SIG-M5 (cell line): ENCODE results near the gene HOXC12.

Experiments used
- DNase-seq: peaks from one replicate; lab custom pipeline; 2025; lab: John Stamatoyannopoulos, UW

Gene HOXC12

DNA sequence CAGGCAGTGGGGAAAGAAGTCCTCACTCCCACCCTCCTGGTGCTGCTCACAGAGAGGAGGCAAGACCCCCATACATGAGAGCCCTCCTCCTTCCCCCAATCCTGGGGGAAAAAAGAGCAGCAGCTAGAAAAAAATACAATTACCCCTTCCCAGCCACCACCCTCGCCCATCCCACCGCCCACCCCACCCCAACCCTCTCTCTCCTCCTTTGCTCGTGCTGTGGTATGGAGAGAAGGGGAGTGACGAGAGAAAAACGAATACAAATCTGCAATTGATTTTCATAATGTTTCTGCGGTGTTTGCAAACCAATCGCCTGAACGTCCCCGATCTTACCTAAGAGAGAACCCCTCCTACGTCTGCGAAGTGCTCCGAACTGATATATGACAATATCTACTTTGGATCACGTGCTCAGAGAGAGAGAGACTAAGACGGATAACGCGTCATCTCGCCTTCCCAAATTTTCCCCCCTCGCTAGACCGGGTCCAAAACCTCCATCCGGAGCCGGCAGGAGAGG, 18.1 kb downstream of the HOXC12 start, which contains the start of gene HOXC11:
Gene HOXC11, plus strand, starts transcription at position 405 of the 514 bp plus-strand sequence. CDS start 116 bp downstream, outside the sequence.
- no peak for DNase-seq

DNA sequence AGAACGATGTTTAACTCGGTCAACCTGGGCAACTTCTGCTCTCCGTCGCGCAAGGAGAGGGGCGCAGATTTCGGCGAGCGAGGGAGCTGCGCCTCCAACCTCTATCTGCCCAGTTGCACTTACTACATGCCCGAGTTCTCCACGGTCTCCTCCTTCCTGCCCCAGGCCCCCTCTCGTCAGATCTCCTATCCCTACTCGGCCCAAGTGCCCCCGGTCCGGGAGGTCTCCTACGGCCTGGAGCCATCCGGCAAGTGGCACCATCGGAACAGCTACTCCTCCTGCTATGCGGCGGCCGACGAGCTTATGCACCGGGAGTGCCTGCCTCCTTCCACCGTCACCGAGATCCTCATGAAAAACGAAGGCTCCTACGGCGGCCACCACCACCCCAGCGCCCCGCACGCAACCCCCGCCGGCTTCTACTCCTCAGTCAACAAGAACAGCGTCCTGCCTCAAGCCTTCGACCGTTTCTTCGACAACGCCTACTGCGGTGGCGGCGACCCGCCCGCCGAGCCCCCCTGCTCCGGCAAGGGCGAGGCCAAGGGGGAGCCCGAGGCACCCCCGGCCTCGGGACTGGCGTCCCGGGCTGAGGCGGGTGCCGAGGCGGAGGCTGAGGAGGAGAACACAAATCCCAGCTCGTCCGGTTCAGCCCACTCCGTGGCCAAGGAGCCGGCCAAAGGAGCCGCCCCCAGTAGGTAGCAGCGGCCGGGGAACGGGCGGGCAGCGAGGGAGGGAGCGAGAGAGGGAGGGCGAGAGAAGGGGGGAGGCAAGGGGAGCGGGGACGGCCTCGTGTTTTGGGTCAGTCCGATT, 18.7 kb downstream of the HOXC12 start:
- DNase-seq, result no peak

DNA sequence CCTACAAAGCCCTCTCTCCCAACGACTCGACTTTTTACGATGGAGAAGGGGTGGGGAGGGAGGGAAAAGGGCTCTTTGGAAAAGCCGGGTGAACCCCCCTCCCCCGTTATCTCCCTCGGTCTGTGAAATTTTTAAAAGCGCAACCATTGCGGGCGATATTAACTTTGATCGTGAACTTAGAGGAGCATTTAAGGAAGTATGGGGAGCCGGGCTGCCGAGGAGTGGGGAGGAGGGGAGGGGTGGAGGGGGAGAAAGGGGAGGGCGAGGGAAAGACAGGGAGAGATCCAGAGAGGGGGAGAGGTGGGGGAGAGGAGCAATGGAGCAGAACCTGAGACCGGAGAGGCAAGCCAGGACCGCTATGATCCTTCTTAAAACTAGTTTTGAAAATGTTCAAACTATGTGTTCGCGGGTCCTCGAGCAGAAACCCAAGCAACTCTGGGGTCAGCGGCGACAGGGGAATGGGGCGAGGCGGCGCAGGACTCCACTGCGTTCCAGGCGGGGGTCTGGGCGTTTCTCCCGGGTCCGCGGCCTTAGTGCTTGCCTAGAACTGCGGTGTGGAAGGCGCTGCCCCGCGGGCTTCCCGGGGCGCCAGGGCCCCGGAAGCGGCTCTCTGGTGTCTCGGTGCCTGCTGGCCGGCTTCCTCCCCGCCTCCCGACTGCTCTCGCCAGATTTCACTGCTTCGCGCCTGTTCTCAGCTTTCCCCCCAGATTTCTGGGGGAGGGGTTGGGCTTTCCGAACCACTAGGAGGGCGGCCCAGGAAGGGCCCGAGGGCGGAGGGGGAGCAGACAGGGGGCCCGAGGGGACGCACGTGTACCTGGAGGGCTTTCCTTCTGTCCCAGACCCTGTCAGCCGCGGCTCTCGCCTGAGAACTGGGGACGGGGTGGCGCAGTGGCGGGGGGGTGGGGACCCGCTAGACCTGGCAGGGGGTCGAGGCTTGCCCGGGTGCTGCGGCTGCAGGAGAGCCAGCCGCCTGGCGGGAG, 19.7 kb downstream of the HOXC12 start, which contains the start of gene HOTAIR:
Gene HOTAIR, minus strand, starts transcription at position 871 of the 980 bp plus-strand sequence.
- no peak for DNase-seq

DNA sequence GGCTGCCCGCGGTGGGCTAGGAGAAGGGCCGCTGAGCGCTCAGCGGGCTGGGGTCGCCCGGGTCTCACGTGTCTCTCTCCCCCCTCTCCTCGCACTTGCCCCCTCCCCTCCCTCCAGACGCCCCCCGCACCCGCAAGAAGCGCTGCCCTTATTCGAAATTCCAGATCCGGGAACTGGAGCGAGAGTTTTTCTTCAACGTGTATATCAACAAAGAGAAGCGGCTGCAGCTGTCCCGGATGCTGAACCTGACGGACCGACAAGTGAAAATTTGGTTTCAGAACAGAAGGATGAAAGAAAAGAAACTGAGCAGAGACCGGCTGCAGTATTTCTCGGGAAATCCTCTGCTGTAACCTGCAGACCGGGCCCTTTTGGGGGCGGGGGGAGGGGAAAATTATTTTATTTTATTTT, 20.4 kb downstream of the HOXC12 start:
- no peak for DNase-seq

DNA sequence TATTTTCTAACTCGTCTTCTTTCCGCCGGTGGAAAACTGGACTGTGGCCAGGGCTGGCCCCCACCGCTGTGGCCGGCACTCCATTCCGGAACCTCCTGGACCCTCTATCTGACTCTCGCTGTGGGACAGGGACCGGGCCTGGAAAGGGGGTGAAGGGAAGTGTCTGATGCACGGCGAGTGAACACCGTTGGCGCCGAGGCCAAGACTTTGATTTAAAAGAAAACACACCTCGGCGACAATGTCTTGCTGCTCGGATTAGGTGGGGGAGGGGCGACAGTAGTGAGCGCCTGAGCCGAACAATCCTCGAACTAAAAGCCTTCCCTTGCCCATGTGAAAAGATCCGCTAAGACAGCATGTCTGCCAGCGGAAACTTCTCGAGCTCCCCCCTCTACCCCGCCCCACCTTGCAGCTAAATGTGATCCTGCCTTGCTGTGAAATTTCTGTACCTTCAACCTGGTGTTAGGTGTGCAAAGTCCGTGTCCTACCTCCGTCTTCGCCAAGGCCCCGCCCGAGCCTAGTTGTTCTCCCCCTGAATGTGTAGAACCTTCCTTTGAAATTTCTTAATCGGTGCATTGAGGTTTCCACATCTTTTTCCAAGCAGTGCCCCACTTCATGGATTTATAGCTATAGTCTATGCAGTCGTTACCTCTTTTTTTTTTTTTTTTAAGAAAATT, 20.9 kb downstream of the HOXC12 start:
- DNase-seq, result no peak

DNA sequence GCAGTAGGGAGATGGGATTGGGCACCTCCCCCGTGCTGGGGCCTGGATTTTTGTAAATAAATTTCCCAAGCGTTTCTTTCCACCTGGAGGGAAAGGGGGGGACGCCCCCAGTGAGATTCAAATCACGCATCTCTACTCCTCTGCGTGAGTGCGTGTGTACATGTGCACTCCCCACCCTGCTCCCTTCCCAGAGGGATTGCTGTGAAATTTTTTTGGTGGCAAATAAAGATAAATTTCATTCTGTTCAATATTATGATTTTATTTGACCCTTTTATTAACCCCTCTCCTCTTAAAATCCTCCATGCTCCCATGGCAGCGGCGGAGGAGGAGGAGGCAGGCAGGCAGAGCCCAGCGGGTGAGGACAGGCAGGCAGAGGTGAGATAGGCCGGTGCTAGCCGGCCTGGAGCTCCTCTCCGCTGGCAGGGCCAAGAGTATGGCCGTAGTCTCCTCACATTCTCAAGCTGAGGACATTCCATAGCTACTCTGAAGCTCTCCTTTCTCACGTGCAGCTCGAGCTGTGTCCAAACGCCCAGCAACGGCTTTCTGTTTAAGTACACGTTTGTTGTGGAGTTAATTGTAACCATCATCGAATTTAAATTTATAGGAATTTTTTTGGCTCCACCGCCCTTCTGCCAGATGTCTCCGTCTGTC, 21.6 kb downstream of the HOXC12 start:
- no peak for DNase-seq

DNA sequence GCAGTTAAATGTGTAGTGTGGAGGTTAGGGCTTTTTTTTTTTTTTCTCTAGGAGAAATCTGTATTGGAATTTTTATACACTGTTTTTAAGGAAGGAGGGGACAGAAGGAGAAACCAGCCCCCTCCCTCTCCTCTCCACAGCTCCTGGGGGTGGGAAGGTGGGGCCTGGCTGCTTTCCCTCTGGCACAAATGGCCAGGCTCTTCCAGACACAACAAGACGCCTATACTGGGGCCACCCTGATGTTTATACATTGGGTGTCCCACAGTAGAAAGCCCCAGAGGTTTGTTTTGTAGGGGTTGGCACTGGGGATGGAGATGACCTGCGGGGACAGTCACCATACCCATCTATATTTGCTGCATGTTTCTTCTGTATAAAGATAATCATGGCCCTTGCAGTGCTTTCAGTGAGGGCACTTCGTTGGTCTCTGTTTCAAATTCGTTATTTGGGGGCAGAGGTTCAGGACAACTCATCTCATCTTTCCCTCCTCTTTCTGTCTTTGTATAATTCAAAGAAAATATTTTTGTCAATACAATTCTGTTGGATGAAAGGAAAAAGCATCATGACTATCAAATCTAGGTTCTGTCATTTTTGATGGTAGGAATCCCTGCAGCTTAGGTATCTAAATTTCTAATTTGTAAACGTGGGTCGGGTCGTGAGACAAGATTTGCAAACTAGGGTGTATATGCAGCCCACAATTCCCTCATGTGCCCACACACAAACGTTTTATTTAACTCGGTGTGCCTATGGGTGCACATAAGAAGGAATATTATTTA, 22.3 kb downstream of the HOXC12 start:
- no peak for DNase-seq

DNA sequence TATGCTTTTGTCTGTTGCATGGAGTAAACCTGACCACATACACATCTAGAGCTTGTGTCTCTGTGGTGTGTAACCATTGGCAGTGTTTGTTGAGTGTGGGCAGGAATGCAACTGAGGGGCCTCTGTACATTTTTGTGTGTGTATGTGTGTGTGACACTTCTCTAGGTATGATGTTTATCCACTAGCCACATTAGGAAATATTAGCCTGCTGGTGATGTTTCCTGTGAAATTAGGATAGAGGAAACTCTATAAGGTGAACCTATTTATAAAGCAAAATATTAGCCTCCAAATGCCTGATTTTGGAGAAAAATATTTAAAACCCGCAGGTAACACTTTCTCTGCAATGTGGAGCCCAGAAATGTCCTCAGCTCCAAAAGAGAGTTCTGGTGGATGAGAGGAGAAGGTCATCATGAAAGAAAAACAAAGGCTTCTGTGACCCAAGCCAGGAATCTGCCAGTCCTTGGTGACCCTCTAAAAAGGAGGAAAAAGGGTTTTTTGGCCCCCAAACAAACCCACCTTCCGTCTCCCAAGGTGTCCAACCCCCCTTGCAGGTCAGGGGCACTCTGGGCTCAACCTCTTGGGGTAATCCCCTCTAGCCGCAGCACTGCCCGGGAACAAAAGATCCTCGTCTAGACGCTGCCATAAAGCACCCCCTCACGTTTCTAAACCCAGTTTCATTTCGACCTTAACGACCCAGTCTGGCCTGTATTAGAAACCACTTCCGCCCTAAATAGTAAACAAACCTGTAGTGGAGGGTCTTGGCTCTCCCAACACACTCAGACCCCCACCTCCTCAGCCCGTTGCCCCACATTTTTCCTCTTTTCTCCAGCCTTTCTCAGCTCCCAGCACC, 23.1 kb downstream of the HOXC12 start:
- DNase-seq, result no peak

DNA sequence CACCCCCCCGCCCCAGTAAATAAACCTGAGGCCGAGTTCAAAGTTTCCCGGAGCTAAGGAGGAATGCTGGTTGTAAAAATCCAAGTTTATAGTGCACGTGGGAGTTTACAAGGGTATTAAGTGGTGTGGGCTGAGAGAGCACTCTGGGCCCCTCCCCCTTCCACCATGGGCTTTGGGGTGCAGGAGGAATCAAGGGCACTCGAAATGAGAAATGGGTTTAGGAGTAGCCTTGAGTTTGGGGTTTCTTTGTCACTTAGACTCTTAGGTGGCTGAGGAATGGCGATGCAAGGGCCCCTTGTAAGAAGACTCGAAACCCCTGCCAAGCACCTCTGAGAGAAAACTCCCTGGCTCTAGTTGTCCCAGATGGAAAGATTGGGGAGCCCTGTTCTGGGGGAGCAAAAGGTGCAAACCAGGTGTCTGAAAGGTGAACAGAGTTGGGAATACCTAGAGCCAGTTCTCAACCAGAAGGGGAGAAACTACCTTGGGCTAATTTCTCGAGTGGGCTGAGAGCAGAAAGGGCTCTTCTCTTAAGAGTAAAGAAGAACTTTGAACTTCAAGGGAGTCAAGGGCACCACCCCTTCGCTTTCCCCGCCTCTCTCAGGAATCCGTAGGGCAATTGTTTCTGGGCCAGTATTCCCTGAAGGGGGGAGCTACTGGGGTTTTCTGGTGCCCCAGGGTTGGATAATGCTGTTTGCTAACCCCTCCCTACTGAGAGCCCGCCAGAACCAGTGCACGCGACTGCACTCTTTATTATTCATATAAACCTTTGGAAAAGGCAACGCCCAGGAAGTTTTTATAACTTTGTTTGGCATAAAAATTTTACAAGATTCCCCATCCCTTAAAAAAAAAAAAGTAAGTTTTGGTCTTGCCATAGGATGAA, 24.0 kb downstream of the HOXC12 start:
- DNase-seq, result no peak

DNA sequence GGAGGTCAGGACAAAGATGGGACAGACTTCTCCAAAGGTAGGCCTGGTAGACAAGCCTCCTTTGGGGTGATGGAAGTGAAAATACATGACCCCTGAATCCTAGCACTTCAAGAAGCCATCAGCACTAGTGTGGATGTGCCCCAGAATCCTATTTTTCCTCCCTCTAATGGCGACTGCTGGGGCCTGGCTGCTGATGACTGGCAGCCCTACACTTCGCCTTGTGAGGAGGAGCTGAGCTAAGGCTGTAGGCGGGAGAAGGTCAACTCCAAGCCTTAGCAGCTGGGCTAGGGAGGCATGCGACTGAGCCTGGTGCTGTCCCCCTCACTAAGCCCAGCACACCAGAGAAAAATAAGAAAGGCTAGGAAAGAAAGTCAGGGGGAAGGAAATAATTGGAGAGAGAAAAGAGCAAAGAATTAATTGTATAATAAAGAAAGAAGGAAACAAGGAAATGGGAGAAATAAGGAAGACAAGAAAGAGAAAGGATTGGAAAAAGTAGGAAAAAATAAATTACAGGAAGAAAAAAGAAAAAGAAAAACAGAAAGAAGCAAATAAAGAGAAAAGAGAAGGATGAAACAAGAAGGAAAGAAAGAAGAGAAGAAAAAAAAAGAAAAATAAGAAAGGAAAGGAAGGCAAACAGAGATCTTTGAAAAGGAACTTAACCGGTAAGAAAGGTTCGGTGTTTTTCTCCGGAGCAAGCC, 25.6 kb downstream of the HOXC12 start:
- DNase-seq, result no peak

DNA sequence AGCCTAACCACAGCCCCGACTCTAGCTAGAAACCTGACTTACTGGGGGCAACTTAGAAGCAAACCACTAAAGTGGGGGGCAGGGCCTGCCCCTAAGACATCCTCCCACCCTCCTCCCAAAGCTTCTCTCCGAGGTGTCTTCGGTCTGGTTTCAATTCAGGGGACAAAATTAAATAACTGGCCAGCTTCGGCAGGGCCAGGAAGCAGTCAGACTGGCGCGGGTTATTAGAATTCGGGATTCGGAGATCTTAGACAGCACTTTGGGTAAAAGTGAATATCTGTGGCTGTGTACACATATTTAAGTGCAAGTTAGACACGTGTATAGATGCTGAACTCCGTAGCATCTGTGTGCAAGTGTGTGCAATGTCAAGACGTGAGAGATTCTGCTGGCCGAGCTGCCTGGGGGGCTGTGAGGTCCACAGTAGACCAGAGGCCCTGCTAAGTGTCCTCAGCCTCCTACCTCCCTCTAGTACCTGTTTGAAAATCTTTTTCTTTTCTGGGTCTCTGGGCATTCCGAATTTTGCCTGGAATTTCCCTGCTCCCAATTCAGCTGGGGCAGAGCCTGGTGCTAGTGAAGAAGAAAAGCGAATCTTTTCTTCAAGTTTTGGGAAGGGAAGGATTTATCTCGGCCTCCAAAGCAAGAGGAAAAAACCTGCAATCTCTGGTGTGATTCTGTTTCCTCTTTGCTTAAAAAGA, 26.2 kb downstream of the HOXC12 start:
- DNase-seq, result no peak

DNA sequence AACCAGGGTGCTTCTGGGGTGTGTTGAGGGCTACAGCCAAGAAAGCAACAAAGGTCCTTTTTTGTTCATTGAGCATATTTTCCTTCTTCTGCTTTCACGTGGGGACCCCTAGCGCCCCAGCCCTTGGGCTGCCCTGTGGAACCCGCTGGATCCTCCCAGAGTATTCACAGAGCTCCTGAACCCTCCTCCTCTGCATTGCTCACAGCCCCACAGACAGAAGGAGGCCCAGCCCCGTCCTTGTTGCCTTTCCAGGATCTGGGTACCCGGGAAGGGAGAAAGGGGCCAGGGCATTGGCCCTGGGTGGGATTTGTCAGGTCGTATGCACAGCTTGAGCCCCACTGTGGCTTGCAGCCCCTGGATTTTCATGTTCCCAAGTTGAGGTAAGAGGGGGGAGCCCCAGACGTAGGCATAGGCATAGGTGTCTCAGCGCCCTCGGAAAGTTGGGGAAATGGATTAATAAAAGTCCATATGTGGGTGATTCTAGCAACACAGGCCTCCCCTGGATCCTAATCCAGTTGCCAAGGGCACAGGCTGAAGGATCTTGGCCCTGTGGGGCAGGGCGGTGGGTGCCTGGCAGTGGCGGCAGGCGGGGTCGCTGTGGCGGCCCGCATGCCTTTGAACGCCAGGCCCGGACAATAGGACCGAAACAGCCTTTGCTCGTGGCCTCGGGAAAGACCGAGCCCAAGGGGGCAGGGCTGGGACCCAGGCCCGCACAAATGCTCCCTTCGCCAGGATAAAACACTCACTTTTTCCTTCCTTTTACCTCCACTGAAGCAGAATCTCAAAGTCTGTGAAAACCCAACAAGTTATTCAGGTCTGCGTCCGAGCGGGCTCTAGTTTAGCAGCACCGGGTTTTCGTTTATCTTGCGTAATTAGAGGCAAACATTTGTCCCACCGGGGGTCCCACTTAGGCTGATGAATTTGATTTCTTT, 27.2 kb downstream of the HOXC12 start:
- no peak for DNase-seq

DNA sequence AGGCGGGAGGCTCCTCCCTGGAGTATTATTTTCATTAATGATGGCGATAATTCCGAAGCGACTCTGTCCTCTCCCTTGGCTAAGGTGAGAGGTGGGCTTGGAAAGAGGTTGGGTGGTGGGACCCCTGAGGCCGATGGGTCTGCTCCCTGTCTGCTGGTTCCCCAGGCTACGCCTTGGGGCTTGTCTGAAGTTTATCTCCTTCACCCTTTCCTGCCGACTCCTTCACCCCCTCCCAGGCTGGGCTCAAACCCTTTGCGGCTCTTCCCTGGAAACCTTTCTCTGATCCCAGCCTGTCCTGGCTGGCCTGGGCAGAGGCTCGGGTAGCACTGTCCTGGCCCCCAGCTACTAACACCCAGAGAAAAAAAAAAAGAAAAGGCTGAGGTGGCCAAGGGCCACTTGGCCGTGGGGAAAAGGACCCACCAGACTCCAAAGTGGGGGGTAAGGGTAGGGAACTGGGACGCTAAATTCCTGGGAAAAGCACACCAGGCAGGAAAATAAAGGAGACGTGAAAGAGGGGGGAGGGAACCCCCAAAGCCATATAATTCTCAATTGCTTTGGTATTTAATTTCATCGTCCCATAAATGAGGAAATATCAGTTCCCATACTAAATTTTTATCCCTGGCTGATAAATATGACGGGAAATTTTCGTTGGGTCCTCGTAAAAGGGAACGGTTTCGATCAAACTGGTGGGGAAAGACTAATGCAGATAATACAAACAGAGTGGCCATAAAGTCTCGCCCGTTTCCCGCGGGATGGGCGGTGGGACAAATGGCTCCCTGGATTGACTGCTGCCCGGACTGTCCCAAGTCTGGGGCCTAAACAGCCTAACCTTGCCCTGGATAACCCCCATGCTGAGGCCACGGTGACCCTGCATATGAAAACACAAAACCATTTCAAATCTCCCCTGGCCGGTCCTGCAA, 28.2 kb downstream of the HOXC12 start:
- no peak for DNase-seq

DNA sequence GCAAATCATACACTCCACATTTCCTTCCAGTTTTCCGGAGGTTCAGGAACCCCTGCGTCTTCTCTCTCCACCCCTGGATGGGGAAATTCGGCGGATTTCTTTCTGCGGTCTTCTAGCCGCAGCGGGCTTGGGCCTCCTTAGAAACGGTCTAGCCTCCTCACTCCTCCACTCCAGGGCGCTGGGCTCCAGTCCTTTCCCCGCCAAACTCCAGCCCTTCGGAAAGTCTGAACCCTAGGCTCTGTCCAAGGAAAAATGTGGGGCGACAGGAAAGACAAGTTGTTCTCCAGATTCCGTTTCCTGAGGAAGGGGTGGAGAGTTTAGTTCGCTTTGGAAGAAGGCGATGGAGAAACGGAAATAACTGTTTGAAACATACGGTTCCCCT, 28.9 kb downstream of the HOXC12 start:
- DNase-seq, result no peak

DNA sequence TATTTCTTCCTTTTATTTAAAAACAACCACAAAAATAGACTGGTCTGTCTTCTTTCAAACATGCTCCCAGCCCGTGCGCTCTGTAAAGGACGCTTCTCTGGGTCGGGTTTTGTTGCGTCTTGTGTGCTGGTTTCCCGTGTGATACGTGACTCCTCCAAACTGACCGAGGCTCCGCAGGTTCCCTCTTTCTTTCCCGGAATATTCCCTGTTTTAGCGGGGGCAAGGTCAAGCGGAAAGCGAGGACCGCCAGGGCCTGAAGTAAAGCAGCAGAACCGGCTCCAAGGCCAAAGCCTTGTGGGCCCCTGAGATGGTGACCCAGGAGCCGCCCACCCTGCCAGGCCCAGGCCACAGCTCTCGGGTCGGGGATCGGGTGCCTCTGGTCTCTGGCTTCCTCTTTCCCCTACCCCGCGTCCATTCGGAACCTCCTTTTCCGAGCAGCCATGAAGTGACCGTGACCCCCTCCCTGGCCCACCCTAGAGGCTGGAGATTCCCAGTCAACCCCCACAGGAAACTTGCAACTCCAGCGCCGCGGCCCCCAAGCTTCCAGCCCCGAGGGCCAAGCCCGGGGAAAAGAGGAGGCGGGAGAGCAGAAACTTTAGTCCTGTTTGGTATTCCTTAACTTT, 29.4 kb downstream of the HOXC12 start:
- no peak for DNase-seq
